ENCODE data around the gene NCBP1.

- TF ChIP-seq POLR2A (IDR thresholded peaks at IDR 0.05) = no peak
- TF ChIP-seq CTCF (IDR thresholded peaks at IDR 0.05) = no peak
- TF ChIP-seq EP300 (IDR thresholded peaks at IDR 0.05) = no peak
These were observed 55.0 kb downstream of the NCBP1 start for GRCh38 chr9:97688654-97689053.
